PFSK-1 (cell line): ENCODE measurements around the gene CDT1.

Experiments used
- REST ChIP-seq, 2 experiments: IDR thresholded peaks; 2 replicates each; pipeline versions ENCODE4 v1.6.1 to v1.8.0; 2011 to 2012; ENCODE audit warnings: low read depth in 2 of 2, low read length in 2 of 2, control low read depth in 1 of 2, inconsistent platforms in 1 of 2, mild to moderate bottlenecking in 1 of 2, moderate library complexity in 1 of 2; ENCODE audit not compliant: insufficient read depth in 1 of 2
- SIN3A ChIP-seq: IDR thresholded peaks from 2 replicates; pipeline ENCODE4 v1.6.1; 2012; ENCODE audit warnings: mild to moderate bottlenecking, low read length, moderate library complexity, borderline replicate concordance; ENCODE audit not compliant: insufficient read depth
- TAF1 ChIP-seq: IDR thresholded peaks from 2 replicates; pipeline ENCODE4 v1.6.1; 2012; ENCODE audit warnings: low read length, control low read depth, borderline replicate concordance; ENCODE audit not compliant: insufficient read depth

- TF ChIP-seq SIN3A: no peak
- no peak for TF ChIP-seq TAF1
- TF ChIP-seq REST (IDR thresholded peaks at IDR 0.05; ENCODE audit: insufficient read depth in 1 of 2, low read depth in 2 of 2, low read length in 2 of 2): no peak
Measured at GRCh38 chr16:88831838-88832237, 28.2 kb downstream of the CDT1 start.
